Ascending aorta (tissue), 2 donors: ENCODE data around the gene GSN. TPM values are rescaled to one million over a fixed set of nuclear protein-coding genes. Genes with fewer than 3 reads are reported as not detected.

ENCODE experiments used
- DNase-seq, 2 donors: peaks; one replicate each; pipeline ENCODE4 v3.0.0-alpha.2; 2019; ENCODE audit warnings: low spot score in 2 of 2
- H3K27ac ChIP-seq, 2 donors: fragments of 200-600 bp; sonication (generic); one replicate each; pipeline ENCODE4 v1.5.1; 2016 to 2017; ENCODE audit warnings: mild to moderate bottlenecking in 1 of 2
- H3K27me3 ChIP-seq: fragments of 200-600 bp; sonication (generic); one replicate; pipeline ENCODE4 v1.5.1; 2017
- H3K36me3 ChIP-seq, 2 donors: fragments of 200-600 bp; sonication (generic); one replicate each; pipeline ENCODE4 v1.5.1; 2016
- H3K4me1 ChIP-seq, 2 donors: fragments of 200-600 bp; sonication (generic); one replicate each; pipeline ENCODE4 v1.5.1; 2016 to 2017; ENCODE audit warnings: mild to moderate bottlenecking in 1 of 2
- H3K4me3 ChIP-seq, 2 donors: fragments of 200-600 bp; sonication (generic); one replicate each; pipeline ENCODE4 v1.5.1; 2016 to 2017; ENCODE audit warnings: mild to moderate bottlenecking in 1 of 2
- H3K9me3 ChIP-seq, 2 donors: fragments of 200-600 bp; sonication (generic); one replicate each; pipeline ENCODE4 v1.5.1; 2016
- intact Hi-C: fragments of 100-400 bp; cut with DNase I; formaldehyde crosslinking; loops from one replicate; pipeline ENCODE4 v1.15.1; 2023
- total RNA-seq: library from RNA; depleted of rRNA; stranded (reverse); fragments of >200 nt; gene quantifications from one replicate; pipeline ENCODE4 v1.1.0, GENCODE V29; 2016
- TF ChIP-seq, protein P1 (sequence below), 3 experiments: fragments of 200-600 bp in 2 of 3; fragments of 450-650 bp in 1 of 3; sonication (generic) in 2 of 3; IDR thresholded peaks; one replicate each; pipeline ENCODE4 v1.5.1; 2016 to 2019; ENCODE audit warnings: antibody characterized with exemption in 3 of 3, mild to moderate bottlenecking in 1 of 3, moderate library complexity in 1 of 3

Gene GSN
- total RNA-seq, 1 donor from 2014 or later = 3,012 TPM

DNA sequence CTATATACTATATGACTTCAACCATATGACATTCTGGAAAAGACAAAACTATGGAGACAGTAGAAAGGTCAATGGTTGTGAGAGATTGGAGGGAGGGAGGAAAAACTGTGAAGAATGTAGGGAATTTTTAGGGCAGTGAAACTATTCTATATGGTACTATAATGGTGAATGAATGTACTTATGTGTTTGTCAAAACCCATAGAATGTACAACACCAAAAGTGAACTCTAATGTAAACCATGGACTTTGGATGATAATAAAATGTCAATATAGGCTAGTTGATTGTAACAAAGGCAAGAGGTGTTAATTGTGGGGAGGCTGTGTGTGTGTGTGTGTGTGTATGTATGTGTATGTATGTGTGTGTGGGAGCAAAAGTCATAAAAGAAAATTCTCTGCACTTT, 112.9 kb downstream of the GSN start:
- no peak for DNase-seq
- TF ChIP-seq, protein P1, sequence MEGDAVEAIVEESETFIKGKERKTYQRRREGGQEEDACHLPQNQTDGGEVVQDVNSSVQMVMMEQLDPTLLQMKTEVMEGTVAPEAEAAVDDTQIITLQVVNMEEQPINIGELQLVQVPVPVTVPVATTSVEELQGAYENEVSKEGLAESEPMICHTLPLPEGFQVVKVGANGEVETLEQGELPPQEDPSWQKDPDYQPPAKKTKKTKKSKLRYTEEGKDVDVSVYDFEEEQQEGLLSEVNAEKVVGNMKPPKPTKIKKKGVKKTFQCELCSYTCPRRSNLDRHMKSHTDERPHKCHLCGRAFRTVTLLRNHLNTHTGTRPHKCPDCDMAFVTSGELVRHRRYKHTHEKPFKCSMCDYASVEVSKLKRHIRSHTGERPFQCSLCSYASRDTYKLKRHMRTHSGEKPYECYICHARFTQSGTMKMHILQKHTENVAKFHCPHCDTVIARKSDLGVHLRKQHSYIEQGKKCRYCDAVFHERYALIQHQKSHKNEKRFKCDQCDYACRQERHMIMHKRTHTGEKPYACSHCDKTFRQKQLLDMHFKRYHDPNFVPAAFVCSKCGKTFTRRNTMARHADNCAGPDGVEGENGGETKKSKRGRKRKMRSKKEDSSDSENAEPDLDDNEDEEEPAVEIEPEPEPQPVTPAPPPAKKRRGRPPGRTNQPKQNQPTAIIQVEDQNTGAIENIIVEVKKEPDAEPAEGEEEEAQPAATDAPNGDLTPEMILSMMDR (IDR thresholded peaks at IDR 0.05) = no peak
- H3K9me3 ChIP-seq = no peaks in the 10 kb centered on the region
- intact Hi-C loops = no loop called here
- H3K4me1 ChIP-seq = no peaks in the 10 kb centered on the region
- H3K27me3 ChIP-seq = no peaks in the 10 kb centered on the region
- H3K4me3 ChIP-seq = no peak overlapping the region
- H3K27ac ChIP-seq = no peak overlapping the region
- no peaks in the 10 kb centered on the region for H3K36me3 ChIP-seq

Other genes starting within 250 kb of the GSN start
- 1.5 TPM for gene C5, start 217.9 kb upstream of the GSN start, total RNA-seq
- gene CNTRL, start 193.2 kb upstream of the GSN start, total RNA-seq = 8.5 TPM
- gene RAB14, start 66.3 kb upstream of the GSN start, total RNA-seq = 18.2 TPM
- gene STOM, start 102.1 kb downstream of the GSN start, total RNA-seq = 306 TPM
- gene GGTA1, start 231.7 kb downstream of the GSN start, total RNA-seq = 2.6 TPM